Stimulated activated CD4-positive, alpha-beta T cell treated with anti-CD3 and anti-CD28 coated beads, Interleukin-2, amount 100 ng/mL, for 4 hours (primary cell): ENCODE measurements around the gene PSG4.
"Not testable (repeated sequence)": the region's sequence is repeated elsewhere in the genome, so short reads cannot be mapped to it uniquely, and the experiment has no call there.

Source experiments
- DNase-seq: peaks from one replicate; pipeline ENCODE4 v3.0.0-alpha.2; 2020; ENCODE audit warnings: low read depth

The PSG4 gene

DNA sequence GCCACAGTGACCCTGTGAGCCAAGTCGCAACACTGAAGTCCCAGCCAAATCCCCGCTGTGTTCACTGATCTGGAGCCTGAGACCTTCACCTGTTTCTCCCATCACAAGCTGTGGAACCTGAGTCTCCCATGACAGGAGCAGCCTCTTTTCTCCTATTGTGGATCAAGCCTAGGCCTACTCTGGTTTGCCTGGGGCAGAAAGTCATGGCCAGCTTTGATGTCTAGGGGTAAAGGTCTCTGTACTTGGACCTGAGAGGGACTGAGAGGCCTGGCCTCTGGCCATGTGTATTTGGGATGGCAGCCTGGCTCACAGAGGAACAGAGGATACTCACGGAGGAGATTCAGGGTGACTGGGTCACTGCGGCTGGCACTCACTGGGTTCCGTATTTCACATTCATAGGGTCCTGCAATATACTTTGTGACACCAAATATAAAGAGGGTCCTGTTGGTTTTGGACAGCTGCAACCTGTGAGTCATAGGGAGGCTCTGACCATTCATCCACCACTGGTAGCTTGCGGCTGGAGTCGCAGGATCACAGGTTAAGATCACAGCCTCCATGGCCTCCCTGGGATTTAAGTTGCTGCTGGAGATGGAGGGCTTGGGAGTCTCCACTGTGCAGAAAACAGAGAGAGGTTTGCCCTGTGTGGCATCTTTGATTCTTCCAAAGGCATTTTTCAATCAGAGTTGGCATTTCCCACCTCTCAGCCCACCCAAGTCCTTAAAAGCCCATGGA lies 7.6 kb downstream of the PSG4 start:
- DNase-seq, result not testable (repeated sequence)

DNA sequence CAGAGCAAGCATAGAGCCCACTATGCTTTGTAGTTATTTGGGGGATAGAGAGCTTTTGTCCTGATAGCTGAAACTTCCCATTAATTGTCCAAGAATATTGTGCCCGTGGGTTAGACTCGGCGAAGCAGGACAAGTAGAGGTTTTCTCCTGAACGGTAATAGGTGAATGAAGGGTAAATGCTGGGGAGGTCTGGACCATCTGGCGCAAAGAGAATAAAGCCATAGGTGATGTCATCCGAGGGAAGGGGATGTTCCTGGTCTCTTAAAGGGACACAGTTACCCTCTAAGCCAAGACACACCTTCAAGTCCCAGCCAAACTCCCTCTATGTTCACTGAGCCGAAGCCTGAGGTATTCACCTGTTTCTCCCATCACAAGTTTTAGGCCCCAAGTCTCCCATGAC lies 11.0 kb downstream of the PSG4 start:
- DNase-seq, result not testable (repeated sequence)

DNA sequence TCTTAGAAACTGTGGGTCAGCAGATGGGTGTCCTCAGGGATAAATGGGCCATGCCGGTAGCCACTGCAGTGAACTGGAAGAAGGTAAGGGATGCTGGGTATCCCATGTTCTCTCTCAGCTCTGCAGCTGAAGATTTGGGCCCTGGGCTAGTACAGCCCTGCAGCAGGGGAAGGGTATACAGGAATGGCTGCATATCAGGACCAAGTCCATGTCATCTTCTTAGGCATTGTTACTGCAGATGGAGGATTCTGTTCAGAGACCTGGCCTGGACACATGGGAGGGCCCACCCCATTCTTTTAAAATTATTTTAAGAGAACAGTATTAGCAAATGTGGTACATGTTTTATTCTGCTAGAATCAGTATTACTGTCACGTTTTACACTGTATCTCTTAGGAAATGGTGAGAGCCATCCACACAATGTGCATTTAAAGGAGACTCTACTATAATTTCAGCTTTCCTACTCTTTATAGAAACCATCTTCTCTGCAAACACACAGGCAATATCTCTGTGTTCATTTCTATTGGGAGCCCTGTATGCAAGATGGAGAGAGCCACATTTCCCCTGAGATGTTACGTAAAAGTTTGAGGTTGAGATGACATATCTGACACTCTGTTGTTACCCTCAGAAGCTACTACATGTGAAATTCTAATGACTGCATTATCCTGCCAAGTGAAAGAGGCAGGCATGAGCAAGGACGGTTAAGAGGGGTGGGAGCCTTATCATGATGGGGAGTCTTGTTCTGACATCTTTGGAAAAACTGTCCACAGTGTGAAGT lies 12.9 kb downstream of the PSG4 start:
- DNase-seq, result not testable (repeated sequence)

DNA sequence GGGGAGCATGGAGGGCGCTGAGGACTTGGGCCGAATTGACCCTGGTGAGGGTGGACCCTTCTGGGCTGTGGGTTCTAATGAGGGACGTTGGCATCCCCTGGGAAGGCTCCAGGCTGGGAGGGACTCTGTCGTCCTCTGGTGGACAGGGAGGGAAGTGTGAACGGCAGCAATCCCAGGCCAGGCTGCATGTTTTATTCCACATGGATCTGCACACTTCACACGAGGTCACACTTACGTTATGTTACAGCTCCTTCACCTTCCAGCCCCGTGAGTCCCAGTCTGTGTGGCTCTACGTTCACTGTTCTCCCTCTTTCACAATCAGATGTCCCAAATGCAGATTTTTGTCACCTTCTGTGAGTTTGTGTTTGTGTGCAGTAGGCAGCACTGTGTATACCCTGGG lies 17.3 kb downstream of the PSG4 start:
- DNase-seq, result not testable (repeated sequence)

DNA sequence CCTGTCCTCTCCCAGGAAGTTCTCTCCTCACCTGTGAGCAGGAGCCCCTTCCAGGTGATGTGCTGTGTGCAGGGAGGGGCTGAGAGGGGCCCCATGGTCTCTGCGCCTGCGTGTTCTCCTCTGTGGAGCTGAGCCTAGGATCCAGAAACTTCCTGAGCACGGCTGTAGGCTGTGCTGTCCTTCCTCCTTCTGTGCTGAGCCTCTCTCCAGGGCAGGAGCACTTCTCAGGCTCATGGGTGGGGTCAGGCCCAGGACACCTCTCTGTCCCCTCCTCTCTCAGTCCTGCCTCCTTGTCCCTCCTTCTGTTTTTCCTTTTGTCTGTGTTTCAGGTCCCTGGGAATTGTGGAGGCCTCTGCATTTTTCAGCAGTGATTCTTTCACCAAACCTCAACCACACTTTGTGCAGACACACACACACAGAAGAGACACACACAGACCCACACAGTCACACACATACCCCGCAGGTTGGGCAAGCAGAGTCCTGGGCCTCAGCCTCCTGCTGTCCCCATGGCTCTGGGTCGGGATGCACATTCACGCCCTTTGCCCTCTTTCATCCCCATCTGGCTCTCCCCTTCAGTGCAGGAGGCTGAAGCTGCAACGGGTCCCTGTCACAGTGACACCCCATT lies 19.0 kb downstream of the PSG4 start, which contains the start of gene PSG5:
TSS of gene PSG5 (minus strand) at position 226 of the 625 bp plus-strand sequence. CDS start at position 95, 131 bp downstream.
- not testable (repeated sequence) for DNase-seq

DNA sequence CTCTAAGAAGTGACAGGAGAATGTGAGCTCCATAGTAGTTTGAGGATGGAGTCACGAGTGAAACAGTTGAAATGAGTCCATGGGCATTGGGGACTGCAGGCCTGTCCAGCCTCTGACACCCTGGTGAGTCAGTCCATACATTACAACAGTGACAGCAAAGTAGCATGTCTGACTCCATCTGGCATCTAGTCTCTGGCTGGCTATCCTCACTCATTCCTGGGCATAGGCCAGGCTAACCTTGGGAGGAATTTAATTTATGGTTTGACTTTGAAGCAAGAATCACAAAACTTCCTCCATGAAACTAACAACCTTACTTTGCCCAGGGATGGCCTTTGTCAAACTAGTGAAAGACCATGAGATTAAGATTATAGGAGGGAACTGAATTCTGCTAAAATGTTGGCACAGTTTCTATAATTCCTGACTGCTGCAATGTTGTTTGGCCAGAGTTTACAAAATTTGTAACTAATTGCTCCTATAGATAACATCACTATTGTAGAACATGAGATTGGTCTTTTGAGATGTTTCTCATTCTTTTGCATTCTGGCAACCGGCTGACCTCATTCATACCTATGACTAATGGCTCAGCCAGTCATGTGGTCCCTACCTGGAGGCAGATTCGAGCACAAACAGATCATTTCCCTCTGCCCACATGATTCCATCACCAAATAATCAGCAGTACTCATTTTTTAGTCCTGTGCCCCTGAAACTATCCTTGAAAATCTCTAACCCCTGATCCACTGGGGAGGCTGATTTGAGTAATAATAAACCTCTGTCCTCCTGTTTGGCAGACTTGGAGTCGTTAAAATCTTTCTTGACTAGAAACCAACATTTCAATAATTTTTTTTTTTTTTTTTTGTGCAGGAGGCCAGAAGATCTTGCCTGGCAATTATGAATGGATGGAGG lies 23.3 kb downstream of the PSG4 start:
- DNase-seq, result not testable (repeated sequence)

DNA sequence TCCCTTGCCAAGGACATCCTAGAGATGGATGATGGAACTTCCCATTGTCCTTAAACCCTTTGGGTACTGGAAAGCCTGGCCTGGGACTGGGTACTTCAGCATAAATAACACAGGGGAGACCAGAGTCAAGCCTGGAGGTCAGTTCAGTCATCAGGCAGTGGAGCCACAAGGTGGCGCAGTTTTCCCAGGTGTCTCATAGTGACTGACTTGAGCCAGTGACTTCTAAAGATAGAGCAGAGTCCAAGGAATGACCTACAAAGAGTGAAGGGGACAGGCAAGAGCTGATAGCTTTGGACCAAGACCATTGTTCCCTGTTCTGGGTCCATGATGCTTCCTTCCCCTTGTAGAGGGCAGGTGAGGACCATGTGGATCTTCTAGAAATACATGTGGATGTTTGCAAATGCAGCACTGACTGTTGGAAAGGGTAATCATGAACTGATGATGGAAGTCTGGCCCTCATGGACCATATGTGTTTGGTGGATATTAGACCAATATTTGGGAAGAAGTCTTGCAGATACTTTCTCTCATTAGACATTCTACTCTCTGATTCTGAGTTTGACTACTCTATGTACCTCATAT lies 25.8 kb downstream of the PSG4 start:
- not testable (repeated sequence) for DNase-seq

DNA sequence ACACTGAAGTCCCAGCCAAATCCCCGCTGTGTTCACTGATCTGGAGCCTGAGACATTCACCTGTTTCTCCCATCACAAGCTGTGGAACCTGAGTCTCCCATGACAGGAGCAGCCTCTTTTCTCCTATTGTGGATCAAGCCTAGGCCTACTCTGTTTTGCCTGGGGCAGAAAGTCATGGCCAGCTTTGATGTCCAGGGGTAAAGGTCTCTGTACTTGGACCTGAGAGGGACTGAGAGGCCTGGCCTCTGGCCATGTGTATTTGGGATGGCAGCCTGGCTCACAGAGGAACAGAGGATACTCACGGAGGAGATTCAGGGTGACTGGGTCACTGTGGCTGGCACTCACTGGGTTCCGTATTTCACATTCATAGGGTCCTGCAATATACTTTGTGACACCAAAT lies 26.9 kb downstream of the PSG4 start:
- DNase-seq, result not testable (repeated sequence)

DNA sequence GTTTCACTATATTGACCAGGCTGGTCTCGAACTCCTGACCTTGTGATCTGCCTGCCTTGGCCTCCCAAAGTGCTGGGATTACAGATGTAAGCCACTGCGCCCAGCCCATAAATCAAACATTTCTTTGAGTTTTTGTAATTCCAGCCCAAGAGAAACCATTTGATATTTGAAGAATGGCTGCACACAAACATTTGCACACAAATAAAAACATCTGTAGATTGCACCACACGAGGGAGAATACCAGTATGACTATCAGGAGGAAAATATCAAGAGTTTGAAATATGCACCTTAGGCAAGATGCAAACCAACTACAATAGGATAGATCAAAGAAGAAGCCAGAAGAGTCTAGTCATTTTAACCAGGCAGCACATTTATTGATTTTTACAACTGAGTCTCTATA lies 39.5 kb downstream of the PSG4 start:
- DNase-seq, result not testable (repeated sequence)

DNA sequence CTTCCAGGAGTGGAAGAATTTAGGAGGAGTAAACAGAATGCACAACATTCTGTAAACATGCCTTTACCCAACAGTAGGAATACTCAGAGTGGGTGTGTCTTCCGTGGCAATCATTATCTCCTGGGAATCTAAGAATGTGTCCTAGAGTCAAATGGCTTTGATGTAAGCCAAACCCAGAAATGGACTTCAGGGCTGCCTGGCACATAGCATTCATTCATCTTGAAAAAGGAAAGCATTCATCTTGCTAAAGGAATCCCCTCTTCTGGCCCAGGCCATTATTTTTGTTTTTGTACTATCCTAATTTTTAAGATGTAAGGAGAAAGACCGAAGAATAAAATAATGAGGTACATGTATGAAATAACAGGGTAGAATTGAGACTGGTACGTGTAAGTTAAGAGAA lies 42.3 kb downstream of the PSG4 start:
- DNase-seq, result not testable (repeated sequence)

DNA sequence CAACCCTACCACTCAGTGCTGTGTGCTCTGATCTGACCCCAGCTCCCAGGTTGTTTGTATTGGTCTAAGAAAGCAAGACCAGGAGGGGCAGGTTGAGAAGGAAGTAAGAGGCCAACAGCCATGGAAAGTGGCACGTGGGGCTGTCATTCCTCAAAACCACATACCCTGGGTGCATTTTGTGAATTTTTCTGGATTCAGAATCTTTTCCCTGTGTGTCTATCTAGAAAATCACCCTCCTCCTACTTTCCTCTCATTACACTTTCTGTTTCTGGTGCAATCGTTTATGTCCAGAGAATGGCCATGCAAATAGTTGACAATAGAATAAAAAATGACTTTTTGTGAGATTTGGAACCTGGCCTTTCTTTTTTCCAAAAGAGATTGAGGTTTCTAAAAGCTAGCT lies 43.2 kb downstream of the PSG4 start:
- DNase-seq, result not testable (repeated sequence)

DNA sequence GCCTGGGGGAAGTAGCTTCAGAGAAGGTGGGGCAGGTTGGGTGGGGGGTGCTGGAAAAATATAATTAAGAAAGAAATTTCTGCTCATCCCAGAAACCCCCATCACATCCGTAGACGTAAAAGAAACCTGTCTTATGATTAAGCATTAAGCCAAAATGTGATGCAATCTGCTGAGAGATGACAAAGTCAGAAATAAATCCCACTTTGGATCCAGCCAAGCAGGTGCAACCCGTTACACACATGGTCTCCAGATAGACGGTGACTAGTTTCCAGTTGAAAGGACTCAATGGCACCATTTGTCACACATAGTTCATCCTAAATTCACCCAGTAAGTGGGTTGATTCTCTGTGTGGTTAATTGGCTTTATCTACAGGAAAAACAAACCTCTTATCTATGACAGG lies 53.2 kb downstream of the PSG4 start:
- no peak for DNase-seq

DNA sequence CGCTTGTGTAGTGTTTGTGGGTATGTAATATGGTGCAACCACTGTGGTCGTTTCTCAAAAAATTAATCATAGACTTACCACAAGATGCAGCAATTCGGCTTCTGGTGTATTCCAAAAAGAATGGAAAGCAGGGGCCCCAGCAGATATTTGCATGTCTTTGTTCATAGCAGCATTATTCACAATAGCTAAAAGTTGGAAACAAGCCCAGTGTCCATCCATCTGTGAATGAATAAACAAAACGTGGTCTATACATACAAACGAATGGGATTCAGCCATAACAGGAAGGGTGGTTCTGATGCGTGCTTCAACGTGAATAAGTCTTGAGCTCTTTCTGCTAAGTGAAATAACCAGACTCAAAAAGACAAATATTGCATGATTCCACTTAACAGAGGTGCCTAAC lies 55.6 kb downstream of the PSG4 start:
- DNase-seq, result not testable (repeated sequence)

DNA sequence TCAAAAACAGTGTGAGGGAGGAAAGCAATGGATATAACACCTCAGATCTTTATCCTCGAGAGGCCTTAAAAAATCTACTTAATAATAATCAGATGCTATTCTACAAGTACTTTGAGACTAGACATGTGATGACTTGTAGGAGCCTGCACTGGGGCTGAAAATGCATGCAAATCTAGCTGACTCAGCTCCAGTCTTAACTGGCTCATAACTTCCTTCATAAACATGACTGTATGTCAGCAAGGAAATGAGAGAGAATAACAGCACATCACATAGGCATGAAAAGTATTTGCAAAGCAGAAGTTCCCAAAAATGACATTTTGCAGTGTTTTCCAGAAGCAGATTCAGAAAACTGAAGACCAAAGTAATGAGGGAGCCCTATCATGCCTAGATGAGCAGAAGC lies 57.2 kb downstream of the PSG4 start:
- no peak for DNase-seq
